GM18508 (cell line): Measurements from ENCODE around the gene RENBP.
"Not testable (repeated sequence)": the region's sequence is repeated elsewhere in the genome, so short reads cannot be mapped to it uniquely, and the experiment has no call there.

Source experiments
- ATAC-seq: cut with Tn5 transposase; IDR thresholded peaks from one replicate; pipeline ENCODE4 v1.9.1; 2021; ENCODE audit warnings: moderate number of reproducible peaks; ENCODE audit not compliant: insufficient read depth, unreplicated experiment

The RENBP gene

DNA sequence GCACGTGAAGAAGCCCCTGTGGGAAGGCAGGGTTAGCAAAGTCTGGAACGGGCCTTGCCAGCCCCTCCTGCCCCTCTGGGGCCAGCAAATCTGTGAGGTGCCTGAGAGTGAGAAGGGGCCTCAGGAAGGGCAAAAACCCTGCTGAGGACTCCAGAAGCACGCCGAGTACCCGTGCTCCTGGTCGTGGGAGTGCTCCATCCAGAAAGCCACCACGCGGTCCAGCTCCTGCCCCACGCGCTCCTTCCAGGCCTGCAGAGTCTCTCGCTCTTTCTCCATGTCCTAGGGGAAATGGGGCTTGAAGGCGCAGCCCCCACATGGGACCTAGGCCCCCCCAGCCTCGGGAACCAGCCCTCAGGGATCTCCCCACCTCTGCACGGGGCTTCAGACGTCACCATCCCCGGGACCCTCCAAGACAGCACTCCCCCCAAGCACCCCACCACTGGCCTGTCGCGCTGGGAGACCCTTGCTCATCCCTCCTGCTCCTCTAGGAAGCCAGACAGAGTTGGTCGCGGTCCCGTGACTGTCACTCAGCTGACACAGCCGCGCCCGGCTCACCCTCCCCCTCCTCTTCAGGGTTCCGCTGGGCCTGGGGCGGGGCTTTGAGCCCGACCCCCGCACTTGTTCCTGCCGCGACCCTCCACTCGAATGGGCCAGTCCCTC, at the start of gene RENBP:
Gene RENBP, minus strand, starts transcription at position 504 of the 660 bp plus-strand sequence. Its CDS starts 33 bp downstream, at position 471.
- no peak for ATAC-seq

DNA sequence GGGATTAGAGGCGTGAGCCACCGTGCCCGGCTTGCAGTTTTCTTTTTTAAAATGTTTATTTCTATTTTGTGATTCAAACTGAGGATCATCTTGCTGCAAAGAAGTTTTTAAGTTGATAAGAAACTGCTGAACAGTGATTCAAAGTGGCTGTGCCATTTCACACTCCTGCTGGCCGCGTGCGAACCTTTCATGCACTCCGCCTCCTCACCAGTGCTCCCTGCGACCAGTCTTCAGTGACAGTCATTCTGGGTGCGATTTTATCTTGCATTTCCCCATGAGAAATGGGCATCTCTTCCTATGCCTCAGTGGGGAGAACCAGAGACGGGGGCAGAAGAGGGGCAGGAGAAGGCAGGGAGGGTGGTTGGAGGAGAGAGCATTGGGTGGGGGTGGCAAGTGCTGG, 49.5 kb upstream of the RENBP start:
- no peak for ATAC-seq

DNA sequence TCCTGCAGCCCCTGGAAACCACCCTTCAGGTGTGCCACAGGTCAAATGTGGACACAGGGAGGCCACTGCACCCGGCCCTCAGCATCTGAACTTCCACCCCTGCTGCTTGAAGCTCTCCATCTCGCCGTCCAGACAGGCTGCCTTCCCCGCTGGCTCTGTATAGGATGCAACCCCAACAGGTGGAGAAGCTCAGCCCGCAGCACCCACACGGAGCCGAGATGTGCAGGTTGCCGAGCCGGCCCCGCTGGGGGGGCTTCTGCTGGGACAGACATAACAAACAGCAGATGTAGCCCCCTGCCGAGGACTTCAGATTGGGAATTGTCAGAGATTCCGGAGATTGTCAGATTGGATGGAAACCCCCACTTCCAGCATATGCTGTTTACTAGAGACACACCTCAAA, 48.6 kb upstream of the RENBP start:
- no peak for ATAC-seq

DNA sequence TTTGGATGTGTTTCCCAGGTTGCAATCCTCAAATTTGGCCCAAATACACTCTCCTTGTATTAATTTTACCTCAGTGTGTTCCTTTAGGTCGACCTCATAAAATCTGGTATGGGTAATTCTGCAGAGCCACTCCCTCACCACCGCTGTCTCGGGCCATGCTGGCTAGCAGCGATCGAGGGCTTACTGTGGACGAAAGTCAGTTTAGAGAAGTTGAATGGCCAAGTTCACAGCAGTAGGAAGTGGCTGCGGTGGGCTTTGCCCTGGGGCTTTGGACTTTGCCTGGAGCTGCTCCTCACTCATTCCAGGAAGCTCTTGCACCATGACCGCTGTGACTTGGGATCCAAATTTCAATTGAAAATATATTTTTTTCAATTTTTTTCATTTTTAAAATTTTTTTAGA, 47.7 kb upstream of the RENBP start:
- no peak for ATAC-seq

DNA sequence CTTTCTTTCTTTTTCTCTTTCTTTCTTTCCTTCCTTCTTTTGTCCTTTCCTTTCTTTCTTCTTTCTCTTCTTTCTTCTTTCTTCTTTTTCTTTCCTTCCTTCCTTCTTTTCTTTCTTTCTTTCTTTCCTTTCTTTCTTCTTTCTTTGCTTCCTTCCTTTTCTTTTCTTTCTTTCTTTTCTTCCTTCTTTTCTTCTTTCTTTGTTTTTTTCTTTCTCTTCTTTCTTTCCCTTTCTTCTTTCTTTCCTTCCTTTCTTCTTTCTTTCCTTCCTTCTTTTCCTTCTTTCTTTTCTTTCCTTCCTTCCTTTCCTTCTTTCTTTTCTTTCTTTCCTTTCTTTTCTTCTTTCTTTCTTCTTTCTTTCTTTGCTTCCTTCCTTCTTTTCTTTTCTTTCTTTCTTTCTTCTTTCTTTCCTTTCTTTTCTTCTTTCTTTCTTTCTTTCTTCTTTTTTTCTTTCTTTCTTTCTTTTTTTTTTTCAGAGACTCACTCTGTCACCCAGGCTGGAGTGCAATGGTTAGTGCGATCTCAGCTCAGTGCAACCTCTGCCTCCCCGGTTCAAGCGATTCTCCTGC, 46.7 kb upstream of the RENBP start:
- no peak for ATAC-seq

DNA sequence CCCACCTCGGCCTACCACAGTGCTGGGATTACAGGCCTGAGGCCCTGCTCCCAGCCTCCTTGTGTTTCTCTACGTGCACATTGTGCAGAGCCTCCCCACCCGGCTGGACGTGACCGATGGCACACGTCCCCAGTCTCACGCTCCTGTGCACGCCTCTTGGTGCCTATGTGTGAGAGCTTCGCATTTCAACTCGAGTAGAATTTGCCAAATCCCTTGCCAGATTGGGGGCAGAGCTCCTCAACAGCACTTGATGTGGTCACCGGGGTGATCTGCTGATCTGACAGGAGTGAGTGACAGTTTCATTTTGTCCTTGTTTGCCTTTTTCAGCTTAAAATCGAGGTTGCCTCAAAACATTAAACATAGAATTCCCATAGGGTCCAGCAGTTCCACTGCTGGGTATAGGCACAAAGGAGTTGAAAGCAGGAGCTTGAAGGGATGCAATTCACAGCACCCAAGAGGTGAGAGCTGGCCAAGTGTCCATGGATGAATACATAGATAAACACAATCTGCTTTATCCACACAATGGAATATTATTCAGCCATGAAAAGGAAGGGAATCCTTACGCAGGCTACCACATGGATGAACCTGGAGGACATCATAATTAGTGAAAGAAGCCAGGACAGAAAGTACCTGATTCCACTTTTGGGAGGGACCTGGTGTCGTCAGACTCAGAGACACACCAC, 45.7 kb upstream of the RENBP start:
- ATAC-seq: no peak

DNA sequence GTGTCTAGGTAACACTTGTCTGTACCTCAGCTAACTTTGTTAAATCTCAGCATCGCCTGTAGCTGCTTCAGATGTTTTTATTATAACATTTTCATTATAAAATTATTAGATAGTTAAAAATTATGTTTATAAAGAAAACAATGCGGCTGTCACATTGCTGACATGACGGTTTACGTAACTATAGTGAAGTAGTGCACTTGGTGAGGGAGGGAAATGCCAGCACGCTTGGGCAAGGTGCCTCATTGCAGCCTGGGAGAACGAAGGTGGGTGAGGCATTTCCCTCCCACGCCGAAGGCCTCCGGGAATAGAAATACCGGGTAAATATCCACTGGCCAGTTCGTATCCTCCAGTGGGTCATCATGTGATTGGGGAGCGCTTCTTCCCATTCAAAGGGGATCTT, 44.0 kb upstream of the RENBP start:
- no peak for ATAC-seq

DNA sequence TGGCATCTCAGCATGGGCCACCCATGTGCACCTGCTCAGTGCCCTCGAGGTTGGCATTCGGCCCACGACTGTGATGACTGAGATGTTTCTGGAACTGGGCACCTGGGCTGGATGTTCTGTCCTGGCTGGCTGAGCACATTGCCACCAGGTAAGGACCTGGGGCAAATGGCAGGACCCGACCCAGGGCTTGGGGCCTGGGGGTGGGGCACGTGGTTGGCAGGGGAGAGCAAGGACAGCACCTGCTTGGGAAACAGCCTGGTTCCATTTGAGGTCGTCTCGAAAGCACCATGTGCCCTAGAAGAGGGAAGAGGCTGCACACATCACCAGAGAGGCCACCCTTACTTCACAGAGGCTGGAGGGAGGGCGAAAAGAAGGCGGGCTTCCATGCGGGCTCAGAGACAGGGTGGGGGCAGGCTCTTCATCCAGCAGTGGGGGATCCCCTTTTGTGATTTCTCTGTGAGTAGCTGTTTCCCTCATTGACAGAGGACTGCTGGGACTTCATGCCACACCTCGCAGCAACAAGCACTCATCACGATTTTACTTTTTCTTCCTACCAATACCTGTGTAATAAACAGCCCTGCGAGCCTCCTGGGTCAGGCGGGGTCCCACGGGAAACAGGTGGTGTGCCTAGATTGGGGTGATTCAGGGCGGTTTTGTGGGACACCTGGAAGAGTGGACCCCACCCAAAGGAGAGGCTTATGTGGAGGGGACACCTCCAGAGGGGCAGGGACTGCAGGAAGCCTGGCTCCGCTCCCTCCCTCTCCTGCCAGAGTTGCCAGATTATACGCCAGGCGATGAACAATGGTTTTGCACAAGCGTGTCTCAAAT, 40.1 kb upstream of the RENBP start:
- no peak for ATAC-seq

DNA sequence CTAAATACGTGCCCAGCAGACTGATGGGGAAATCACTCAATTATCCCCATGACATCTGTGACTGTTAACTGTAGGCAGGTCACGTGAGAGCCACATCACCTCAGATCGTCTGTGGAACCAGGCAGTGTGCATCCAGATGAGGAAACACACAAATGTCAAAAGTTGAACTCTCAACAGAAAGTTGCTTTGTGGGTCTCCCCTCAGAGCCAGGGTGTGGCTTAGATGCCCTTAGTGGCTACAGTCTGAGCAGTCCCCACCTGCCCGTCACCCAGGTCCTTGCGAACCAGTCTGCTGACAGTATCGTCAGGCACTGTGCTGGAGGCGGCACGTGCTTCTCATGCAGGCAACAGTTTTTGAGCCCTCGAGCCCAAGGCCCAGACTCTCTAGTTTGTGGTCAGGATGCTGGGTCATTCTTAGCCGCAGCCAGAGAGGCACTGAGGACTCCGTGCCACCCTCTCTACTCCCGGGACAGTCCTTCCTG, 38.9 kb upstream of the RENBP start:
- ATAC-seq: no peak

DNA sequence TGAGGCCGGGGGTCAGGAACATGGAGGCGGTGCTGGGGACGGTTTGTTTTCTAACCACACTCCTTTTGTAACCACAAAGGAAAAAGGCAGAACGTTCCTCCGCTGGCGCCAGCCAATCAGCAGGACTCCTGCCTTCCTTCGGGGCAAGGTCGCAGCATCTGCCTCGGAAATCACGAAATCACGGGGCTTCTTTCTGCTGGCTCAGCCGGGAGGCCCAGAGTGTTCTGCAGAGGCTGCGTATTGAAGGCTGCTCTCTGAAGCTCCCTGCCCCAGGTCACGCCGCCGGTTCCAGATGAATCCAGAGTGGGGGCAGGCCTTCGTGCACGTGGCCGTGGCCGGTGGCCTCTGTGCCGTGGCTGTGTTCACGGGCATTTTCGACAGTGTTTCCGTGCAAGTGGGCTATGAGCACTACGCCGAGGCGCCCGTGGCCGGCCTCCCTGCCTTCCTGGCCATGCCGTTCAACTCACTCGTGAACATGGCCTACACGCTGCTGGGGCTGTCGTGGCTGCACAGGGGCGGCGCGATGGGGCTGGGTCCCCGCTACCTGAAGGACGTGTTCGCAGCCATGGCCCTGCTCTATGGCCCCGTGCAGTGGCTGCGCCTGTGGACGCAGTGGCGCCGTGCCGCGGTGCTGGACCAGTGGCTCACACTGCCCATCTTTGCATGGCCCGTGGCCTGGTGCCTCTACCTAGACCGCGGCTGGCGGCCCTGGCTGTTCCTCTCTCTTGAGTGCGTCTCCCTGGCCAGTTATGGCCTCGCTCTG, 37.5 kb upstream of the RENBP start:
- ATAC-seq: no peak

DNA sequence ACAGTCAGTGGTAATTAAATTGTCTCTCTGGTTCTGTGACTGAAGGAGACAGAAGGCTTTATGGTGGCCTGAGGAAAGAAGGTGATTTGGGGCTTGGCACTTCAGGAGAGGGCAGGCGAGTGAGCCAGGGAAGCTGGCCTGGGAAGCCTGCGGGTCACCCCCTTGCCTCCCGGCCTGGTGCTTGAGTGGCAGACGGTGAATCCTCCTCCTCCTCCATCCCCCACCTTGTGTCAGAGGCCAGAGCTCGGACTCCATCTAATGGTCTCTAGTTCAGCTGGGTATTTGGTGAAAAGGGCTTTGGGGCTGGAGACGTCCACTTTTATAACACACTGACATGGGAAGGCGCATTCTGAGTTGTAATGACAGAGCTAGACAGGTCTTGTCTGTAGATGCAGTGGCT, 36.8 kb upstream of the RENBP start:
- ATAC-seq: no peak

DNA sequence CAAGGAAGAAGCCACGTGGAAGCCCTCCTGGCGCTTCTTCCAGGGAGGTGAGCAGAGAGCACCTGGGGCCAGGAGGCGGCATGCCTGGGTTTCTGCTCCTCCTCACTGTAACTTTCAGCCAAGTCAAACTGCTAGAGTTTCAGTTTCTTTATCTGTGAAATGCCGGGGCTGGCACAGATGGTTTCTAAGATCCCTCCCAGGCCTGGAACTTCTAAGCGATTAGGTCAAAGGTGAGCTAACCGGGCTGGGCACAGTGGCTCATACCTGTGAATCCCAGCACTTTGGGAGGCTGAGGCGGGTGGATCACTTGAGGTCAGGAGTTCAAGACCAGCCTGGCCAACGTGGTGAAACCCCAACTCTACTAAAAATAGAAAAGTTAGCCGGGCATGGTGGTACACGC, 36.0 kb upstream of the RENBP start:
- not testable (repeated sequence) for ATAC-seq

DNA sequence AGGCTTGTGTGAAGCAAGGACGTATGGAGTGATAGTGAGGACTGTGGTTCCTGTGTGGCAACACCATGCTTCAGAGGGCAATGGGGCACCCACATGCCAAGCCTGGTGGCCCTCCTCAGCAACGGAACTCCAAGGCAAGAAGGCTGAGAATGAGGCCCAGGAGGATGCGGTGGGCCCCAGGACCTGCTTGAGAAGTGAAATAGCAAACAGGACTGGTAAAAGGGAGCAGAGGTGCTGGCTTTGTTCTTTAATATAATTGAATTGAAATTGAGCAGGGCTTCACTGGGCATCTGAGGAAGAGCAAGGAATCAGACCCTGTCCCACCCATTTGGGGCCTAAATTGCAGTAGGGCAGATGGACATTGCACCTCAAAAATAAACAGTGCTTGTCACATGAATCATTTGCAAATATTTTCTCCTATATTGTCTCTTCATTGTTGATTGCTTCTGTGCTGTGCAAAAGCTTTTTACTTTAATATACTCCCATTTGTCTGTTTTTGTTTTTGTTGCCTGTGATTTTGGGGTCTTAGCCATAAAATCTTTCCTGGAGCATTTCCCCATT, 30.4 kb upstream of the RENBP start:
- no peak for ATAC-seq

DNA sequence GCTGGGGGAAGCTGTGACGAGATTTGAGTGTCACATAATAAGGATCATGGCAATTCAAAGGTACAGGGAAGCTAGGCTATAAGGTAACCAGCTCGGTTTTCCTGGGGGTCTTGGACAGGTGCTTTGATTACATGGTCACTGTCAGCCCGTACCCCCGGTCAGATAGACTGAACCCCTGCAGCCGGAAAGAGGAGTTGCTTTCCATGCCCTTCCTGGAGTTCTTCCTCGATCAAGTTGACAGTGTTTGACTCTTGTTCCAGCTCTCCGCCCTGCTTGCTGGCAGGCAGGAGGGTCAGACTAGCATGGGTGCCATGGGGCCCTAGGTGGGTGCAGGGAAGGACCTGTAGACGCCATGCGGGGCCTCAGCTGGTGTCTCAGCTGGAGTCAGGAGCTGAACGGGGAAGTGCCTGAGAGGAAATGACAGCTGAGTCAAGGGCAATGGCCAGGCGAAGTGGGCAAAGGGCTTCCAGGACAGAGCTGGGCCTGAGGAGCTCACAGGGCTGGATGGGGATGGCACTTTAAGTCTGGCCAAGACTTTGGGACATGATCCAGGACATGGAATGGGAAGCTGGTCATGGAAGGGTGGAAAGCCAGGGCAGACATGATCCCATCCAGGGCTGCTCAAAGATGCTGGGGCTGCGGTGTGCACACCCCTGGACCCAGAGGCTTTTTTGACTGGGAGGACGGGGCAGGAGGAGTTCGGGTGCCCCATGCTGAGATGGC, 29.7 kb upstream of the RENBP start:
- no peak for ATAC-seq

DNA sequence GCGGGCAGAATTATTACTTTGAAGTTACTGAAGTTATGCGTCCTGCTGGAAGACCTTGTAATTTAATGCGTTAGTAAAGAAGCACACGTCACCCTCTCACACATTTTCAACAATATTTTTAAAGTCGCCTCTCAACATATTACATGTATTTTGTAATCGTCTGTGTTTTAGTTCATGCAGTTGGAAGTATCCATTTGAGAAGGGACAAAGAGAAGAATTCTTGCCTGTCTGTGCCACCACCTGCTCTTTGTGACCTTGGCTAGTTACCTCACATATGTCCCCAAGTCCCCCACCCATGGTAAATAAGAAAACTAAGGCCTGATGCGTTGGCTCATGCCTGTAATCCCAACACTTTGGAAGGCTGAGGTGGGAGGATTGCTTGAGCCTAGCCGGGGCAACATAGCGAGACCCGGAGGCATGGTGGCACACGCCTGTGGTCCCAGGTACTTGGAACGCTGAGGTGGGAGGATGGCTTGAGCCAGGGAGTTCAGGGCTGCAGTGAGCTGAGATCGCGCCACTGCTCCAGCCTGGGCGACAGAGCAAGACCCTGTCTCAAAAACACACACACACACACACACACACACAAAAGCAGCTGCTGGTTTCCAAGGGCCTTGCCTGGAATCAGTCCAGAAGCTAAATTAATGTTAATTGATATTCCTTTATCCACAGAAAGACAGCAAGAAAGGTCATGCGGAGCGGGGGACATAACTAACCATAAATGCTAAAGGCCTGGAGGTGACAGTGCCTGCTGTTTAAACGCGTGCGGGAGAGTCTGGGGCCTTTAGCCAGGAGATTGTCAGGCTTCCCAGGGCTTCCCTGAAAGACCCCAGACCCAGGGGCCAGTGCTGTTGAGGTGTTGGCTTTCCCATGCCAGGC, 28.9 kb upstream of the RENBP start:
- ATAC-seq: no peak

DNA sequence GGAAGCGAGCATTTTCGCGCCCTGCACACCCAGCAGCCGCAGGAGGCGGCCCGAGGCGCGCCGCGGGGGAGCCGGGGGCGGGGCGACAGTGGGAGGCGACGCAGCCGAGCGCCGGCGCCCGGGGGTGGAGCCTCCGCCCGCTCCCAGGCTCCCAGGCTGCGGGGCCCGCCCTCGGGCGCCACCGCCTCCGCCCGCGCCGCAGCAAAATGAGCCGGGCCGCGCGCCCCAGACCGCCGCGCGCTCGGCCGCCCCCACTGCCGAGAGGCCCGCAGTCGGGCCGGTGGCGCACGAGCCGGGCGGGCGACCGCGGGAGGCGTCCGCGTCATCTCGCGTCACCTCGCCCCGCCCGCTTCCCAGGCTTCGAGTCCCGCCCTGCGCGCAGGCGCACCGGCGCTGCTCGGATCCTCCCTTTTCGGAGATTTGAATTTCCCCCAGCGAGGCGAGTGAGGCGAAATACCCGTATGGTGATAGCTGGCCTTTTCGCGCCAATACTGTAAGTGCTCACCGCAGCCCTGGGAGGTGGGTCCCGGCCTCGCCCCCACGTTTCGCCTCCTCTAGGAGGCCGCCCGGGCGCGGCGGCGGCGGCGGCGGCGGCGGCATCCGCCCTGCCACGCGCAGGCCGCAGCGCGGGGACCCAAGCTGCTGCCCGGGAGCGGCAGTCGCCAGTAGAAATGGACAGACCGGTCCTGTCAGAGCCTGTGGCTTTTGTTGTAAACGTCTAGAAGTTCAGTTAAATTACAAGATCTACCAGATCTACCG, 28.1 kb upstream of the RENBP start, which contains the start of gene TMEM187:
Gene TMEM187, plus strand, starts transcription at position 387 of the 759 bp plus-strand sequence. CDS start 9,309 bp downstream, outside the sequence.
- peak; percentile 31 for ATAC-seq
